GM18858 (cell line): Measurements from ENCODE around the gene PRG2.

Source experiments
- ATAC-seq: cut with Tn5 transposase; IDR thresholded peaks from one replicate; pipeline ENCODE4 v1.9.1; 2021; ENCODE audit not compliant: unreplicated experiment

Gene PRG2

GRCh38 chr11:57397394-57397990, 7.0 kb upstream of the PRG2 start:
- no peak for ATAC-seq

DNA sequence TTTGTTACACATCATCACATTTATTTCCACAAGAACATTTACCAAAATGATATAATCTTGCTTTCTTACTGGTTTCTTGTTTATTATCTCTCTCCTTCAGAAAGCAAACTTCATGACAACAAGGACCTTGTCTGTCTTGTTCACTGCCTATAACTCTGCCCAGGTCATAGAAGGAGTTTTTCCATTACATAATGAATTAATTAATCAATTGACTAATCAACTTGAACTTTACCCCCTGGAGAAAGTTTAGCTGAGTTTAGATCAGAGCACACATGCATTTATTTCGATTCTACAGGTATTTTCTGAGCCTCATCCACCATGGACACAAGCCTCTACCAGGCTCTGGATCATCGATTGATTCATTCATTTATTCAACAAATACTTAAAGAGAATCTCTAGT, 6.3 kb upstream of the PRG2 start:
- ATAC-seq = no peak

DNA sequence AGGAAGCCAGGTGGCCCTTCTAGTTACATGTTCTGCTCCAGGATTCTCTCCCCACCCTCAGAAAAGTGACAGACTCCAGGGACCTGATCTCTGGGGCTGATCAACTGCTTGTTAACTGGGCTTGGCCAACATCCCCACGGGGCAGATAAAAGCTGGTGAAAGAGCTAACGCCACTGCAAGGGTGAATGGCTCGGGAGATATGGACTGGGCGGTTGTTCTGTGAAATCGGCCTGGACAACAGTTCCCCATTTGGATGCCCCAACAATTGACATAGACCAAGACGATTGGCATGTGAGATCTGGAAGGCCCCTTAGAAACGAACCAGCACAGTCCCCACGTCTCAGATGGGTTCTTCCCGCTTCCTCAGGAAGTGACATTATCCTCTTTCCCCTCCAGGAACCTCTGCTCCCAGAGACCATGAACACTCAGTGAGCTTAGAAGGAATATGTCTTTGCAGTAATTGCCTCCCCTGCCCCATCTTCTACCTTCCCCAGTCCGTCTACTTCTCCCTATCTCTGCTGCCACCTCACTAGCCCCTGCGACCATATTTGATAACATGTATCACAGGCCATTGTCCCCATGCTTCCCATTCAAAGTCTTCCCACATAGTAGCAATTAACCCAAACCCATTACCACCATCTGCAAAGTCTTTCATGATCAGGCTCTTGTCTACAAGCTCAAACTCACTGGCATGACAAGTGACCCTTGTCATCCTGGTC, 5.6 kb upstream of the PRG2 start:
- no peak for ATAC-seq

- ATAC-seq = no peak
These were observed 3.9 kb upstream of the PRG2 start for GRCh38 chr11:57394203-57394965.

- no peak for ATAC-seq
These were observed 2.3 kb upstream of the PRG2 start for GRCh38 chr11:57392763-57393105.

DNA sequence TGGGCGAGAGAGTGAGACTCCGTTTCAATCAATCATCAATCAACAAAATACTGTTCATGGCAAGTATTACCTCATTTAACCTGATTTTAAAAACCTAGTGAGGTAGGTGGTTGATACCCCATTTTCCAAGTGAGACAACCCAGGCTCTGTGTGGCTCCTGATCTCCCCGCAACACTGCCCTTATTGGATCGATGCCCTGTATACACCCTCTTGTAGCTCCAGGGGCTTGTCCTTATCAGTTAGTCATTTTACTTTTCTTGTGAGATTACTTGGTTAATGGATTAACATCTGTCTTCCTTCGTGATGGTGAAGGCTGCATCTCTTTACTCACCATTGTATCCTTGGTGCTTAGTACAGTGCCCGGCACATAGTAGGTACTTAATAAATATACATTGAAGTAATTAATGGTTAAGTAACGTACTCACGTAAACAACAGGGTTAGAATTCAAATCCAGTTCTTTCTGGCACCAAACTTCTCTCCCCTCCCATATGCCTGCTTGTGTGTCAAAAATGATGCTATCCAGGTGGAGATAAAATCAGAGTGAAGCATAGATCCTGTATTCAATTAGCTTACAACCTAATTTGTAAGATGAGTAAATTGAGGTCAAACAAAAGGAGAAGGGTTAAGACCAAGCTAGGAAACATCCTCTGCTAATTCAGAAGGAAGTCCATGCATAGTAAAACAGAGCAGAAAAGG, 1.8 kb upstream of the PRG2 start:
- no peak for ATAC-seq

DNA sequence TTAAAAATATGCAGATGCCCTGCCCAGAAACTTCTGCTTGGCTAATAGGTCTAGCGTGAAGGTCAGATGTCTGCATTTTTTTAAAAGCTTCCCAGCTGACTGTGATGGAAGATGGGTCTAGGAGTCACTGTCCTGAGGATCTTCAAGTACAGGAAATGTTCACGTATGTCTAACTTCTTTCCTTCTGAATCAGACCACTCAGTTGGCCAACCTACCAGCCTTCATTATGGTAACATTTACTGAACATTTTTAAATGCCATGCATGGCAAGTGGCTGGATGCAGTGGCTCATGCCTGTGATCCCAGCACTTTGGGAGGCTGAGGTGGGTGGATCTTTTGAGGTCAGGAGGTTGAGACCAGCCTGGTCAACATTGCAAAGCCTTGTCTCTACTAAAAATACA, 1.1 kb upstream of the PRG2 start:
- ATAC-seq = no peak

GRCh38 chr11:57391111-57391510, 661 bp upstream of the PRG2 start:
- ATAC-seq = no peak

- no peak for ATAC-seq
These were observed 3.0 kb downstream of the PRG2 start for GRCh38 chr11:57387289-57388030.

GRCh38 chr11:57386178-57386940, 4.1 kb downstream of the PRG2 start:
- no peak for ATAC-seq

GRCh38 chr11:57380975-57381374, 9.5 kb downstream of the PRG2 start, which contains the start of gene PRG3:
Gene PRG3, minus strand, starts transcription at chr11:57381150. Its CDS starts 442 bp downstream, at chr11:57380708.
- no peak for ATAC-seq

DNA sequence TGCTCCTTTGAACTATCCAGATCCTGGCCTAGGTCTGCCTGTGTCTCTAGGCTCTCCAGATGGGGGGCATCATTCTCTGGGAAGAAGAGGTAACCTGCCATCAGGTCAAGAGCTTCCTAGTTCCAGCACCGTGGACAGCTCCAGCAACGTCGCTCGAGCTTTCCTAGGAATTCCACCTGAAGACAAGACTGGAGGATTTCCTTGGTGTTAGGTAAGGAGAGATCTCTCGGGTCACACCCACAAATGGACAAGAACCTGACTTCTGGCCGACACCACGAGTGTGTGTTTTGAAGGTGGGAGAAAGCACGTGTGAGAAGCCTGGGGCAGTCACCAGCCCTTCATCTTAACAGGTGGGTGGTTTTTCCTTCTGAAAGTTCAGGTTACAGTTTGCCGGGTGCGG, 10.7 kb downstream of the PRG2 start:
- no peak for ATAC-seq

DNA sequence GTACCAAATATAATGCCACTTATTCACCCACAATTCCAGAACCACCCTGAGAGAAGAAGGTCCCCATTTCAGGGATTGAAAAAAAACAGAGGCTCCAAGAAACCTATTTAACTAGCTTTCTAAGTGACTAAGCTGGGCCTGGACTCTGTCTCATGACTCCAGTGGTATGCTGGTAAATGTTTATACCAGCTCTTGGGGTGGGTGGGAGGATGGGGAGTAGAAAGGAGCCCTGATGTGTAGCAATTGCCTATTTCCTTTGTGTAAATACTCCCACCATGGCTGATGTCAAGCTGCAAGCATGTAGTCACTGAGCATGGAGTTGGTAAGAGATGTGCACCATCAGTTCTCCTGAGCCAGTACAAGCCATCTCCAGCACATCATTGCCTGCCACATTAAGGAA, 12.3 kb downstream of the PRG2 start:
- ATAC-seq = no peak

DNA sequence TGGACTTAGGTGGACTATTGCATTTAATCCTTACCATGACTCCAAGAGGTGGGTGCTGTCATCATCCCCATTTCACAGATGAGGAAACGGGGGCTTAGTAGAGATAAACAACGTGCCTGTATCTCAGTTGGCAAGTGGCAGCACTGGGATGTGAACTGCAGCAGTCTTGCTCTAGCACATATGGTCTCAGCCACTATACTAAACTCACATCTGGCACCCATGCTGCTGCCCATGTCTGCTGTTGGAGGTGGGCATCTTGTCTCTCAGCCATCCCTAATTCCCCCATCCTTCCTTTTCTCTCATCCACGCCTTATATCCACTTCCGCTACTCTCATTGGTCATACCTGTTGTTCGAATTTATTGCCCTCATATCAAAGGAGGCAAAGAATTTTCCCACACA, 13.3 kb downstream of the PRG2 start:
- ATAC-seq = no peak

- no peak for ATAC-seq
These were observed 14.1 kb downstream of the PRG2 start for GRCh38 chr11:57376095-57377090.

DNA sequence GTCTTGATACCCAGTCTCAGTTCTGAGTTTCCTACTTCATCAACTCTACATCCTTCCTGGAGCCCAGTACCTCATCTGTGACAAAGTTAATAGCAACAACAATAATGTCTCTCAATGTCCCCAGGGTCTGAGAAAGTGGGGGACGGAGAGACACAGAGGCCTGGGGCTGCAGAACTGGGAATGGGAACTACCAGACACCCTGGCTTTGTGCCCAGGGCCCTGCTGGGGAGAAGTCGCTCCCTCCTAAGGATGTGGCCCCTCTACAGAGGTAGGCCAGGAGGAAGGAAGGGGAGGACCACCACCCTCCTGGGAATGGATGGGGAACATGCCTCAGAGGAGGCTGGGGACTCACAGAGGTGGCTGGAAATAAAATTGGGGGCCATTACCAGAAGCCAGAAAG, 15.0 kb downstream of the PRG2 start:
- no peak for ATAC-seq

DNA sequence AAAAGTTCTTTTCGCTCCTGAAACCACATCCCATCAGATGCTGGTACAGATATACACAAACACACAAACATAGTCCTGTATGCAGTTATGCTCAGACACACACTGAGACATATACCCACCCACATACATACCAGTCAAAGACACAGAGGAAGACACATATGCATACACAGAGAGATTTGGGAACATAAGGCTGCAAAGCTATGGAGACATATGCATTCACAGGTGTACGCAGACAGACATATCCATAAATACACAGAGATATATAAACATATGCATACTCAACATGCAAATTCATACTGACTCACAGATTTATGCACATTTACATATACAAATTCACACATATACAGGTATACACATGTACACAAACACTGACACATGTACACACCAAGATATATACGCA, 15.5 kb downstream of the PRG2 start:
- no peak for ATAC-seq

DNA sequence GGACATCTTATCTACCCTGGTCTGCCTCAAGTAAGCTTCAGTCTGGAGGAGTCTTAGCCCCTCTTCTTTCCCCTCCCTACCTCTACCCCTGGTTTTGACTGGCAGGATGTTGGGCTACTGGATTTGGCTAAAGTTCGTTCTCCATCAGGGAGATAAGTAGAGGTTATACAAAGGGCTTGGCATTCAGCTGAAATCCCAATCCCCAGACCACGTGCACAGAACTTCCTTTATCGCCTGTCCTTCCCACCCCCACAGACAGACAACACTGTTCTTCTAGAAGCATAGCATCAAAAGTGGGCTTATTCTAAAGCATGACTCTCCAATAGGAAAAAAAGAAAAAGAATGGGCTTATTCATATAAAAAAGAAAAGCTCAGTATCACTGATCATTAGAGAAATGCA, 17.3 kb downstream of the PRG2 start:
- no peak for ATAC-seq

- ATAC-seq = no peak
These were observed 19.5 kb downstream of the PRG2 start for GRCh38 chr11:57370941-57371340.
